ENCODE data around the gene CELF4. TPM values are rescaled to one million over a fixed set of nuclear protein-coding genes. Genes with fewer than 3 reads are reported as not detected.
"Not testable (repeated sequence)": the region's sequence is repeated elsewhere in the genome, so short reads cannot be mapped to it uniquely, and the experiment has no call there.

CELF4 gene
- total and polyA plus RNA-seq, 2 experiments from 2014 or later = 0.24 TPM; not detected in 1

DNA sequence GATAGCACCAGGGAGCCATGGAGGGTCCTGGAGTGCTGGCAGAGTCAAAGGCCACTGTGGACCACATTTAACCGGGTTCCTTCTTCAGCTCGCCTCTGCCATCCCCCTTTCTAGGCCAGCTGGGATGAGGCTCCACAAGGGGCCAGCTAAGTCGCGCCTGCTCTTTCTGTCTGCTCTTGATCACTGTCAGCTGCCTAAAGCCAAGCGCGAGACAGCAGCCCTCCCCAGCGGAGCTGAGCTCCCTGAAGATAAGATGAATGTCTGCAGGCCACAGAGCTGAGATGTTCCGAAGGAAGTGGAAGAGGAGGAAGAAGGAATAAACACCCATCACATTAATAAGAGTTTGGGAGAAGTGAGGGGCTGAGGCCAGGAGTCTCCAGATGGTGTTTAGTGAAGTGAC is 99.6 kb downstream of the CELF4 start:
- no peak for DNase-seq
- Histone ChIP-seq H3K4me1 (ENCODE audit: insufficient read depth) (no peaks in the 10 kb centered on the region), H3K9me3 (ENCODE audit: low read depth) (no peaks in the 10 kb centered on the region), H3K27ac (no peak overlapping the region), H3K4me3 (no peak overlapping the region), H3K36me3 (ENCODE audit: low read depth) (no peaks in the 10 kb centered on the region), H3K9me2 (ENCODE audit: insufficient read depth) (no peaks in the 10 kb centered on the region), H4K20me1 (ENCODE audit: insufficient read depth) (no peaks in the 10 kb centered on the region), H3K27me3 (replicated peaks; ENCODE audit: insufficient read depth) (peaks cover 33% of the 10 kb centered on the region), H3K9ac (no peak overlapping the region), H3K4me2 (ENCODE audit: unreplicated experiment) (no peak overlapping the region), H2AFZ (no peak overlapping the region), H3F3A (ENCODE audit: insufficient read depth) (no peaks in the 10 kb centered on the region), H3K79me2 (ENCODE audit: insufficient read depth) (no peaks in the 10 kb centered on the region)
- in situ Hi-C loops (cut with MboI) = no loop called here
- TF ChIP-seq EZH2 (IDR thresholded peaks at IDR 0.05; ENCODE audit: insufficient read depth, poor library complexity, severe bottlenecking) (no peak), EZH2phosphoT487 (IDR thresholded peaks at IDR 0.05; ENCODE audit: insufficient read depth, low read depth) (no peak)
- 9 to 13% methylated on average over 8 of the region's 8 CpGs for WGBS, 2 experiments (ENCODE audit: low coverage in 1 of 2, low lambda C conversion rate in 2 of 2, missing lambda C conversion rate in 2 of 2)

DNA sequence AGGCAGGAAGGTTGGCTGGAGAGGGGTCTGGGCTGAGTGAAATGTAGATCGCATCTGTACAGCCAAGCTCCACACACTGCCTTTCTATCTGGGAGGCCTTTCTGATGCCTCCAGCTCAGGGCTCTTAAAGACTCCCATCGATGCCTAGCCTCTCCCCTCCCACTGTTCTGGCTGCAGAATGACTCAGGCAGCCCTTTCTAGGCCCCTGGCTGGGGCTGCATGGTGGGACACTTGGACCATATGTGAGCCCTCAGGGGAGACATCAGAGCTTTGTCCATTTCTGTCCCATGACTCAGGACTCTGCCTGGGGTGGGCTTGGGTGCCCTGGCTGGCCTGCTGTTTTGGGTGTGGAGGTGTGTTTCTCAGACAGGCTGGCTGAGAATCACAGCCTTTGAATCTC is 101.3 kb downstream of the CELF4 start:
- H3K79me2 ChIP-seq (ENCODE audit: insufficient read depth) = no peaks in the 10 kb centered on the region
- no peaks in the 10 kb centered on the region for H3K36me3 ChIP-seq (ENCODE audit: low read depth)
- no peak overlapping the region for H2AFZ ChIP-seq
- H3F3A ChIP-seq (ENCODE audit: insufficient read depth) = no peaks in the 10 kb centered on the region
- H3K4me3 ChIP-seq = no peak overlapping the region
- H3K27me3 ChIP-seq (replicated peaks; ENCODE audit: insufficient read depth) = peaks cover 25% of the 10 kb centered on the region
- no peak overlapping the region for H3K27ac ChIP-seq
- H3K9me3 ChIP-seq (ENCODE audit: low read depth) = no peaks in the 10 kb centered on the region
- no peak overlapping the region for H3K9ac ChIP-seq
- H4K20me1 ChIP-seq (ENCODE audit: insufficient read depth) = no peaks in the 10 kb centered on the region
- no peaks in the 10 kb centered on the region for H3K9me2 ChIP-seq (ENCODE audit: insufficient read depth)
- H3K4me1 ChIP-seq (ENCODE audit: insufficient read depth) = no peaks in the 10 kb centered on the region
- H3K4me2 ChIP-seq (ENCODE audit: unreplicated experiment) = no peak overlapping the region
- DNase-seq = no peak
- 54 to 67% methylated on average over 2 of the region's 2 CpGs for WGBS, 2 experiments (ENCODE audit: low coverage in 1 of 2, low lambda C conversion rate in 2 of 2, missing lambda C conversion rate in 2 of 2)
- in situ Hi-C loops (cut with MboI) = no loop called here
- TF ChIP-seq EZH2 (IDR thresholded peaks at IDR 0.05; ENCODE audit: insufficient read depth, poor library complexity, severe bottlenecking) (no peak), EZH2phosphoT487 (IDR thresholded peaks at IDR 0.05; ENCODE audit: insufficient read depth, low read depth) (no peak)

DNA sequence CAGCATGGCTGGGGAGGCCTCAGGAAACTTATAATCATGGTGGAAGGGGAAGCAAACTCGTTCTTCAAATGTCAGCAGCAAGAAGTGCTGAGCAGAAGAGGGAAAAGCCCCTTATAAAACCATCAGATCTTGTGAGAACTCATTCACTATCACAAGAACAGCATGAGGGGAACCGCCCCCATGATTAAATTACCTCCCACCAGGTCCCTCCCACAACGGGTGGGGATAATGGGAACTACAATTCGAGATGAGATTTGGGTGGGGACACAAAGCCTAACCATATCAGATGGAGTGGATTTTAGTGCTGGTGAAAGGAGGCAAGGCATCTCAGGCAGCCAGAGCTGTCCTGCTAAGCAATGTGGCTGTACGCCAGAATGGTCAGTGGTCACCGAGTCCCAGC is 104.3 kb downstream of the CELF4 start:
- H2AFZ ChIP-seq; H3K4me2 ChIP-seq (ENCODE audit: unreplicated experiment); H3K4me1 ChIP-seq (ENCODE audit: insufficient read depth); H3K79me2 ChIP-seq (ENCODE audit: insufficient read depth); H3K4me3 ChIP-seq; DNase-seq; H3F3A ChIP-seq (ENCODE audit: insufficient read depth); H3K9ac ChIP-seq; H4K20me1 ChIP-seq (ENCODE audit: insufficient read depth); H3K36me3 ChIP-seq (ENCODE audit: low read depth); H3K9me2 ChIP-seq (ENCODE audit: insufficient read depth); H3K27ac ChIP-seq; in situ Hi-C loops (cut with MboI); H3K9me3 ChIP-seq (ENCODE audit: low read depth): not testable (repeated sequence)
- peaks cover 23% of the 10 kb centered on the region for H3K27me3 ChIP-seq (replicated peaks; ENCODE audit: insufficient read depth)
- WGBS, 2 experiments (ENCODE audit: low coverage in 1 of 2, low lambda C conversion rate in 2 of 2, missing lambda C conversion rate in 2 of 2) = 43 to 49% methylated on average over 6 of the region's 6 CpGs

DNA sequence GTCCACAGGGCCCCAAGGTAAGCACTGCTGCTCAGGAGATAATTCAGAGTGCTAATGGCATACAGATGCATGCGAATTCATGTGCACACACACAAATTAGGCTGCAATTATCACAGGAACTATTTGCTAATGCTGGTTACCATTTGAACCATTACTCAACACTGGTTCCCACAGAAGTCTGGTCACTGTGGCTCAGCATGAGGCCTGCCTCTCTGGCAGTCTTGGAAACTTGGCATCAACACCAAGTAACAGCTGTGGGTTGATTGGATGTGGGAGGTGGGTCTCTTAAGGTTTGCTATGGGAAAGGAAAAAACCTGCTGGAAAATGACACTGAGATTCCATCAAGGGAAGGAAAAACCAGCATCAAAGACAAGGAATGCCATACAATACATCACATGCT is 105.0 kb downstream of the CELF4 start:
- in situ Hi-C loops (cut with MboI) = no loop called here
- TF ChIP-seq EZH2 (IDR thresholded peaks at IDR 0.05; ENCODE audit: insufficient read depth, poor library complexity, severe bottlenecking) (no peak), EZH2phosphoT487 (IDR thresholded peaks at IDR 0.05; ENCODE audit: insufficient read depth, low read depth) (no peak)
- Histone ChIP-seq H3K4me2 (ENCODE audit: unreplicated experiment) (no peak overlapping the region), H3K4me1 (ENCODE audit: insufficient read depth) (no peaks in the 10 kb centered on the region), H3K9ac (no peak overlapping the region), H3K27ac (no peak overlapping the region), H3K27me3 (replicated peaks; ENCODE audit: insufficient read depth) (peaks cover 18% of the 10 kb centered on the region), H3K9me3 (ENCODE audit: low read depth) (no peaks in the 10 kb centered on the region), H4K20me1 (ENCODE audit: insufficient read depth) (no peaks in the 10 kb centered on the region), H3K79me2 (ENCODE audit: insufficient read depth) (no peaks in the 10 kb centered on the region), H3K4me3 (no peak overlapping the region), H2AFZ (no peak overlapping the region), H3K9me2 (ENCODE audit: insufficient read depth) (no peaks in the 10 kb centered on the region), H3F3A (ENCODE audit: insufficient read depth) (no peaks in the 10 kb centered on the region), H3K36me3 (ENCODE audit: low read depth) (no peaks in the 10 kb centered on the region)
- peak; percentile 10 for DNase-seq
- 78 to 81% methylated on average over 1 of the region's 1 CpG for WGBS, 2 experiments (ENCODE audit: low coverage in 1 of 2, low lambda C conversion rate in 2 of 2, missing lambda C conversion rate in 2 of 2)

DNA sequence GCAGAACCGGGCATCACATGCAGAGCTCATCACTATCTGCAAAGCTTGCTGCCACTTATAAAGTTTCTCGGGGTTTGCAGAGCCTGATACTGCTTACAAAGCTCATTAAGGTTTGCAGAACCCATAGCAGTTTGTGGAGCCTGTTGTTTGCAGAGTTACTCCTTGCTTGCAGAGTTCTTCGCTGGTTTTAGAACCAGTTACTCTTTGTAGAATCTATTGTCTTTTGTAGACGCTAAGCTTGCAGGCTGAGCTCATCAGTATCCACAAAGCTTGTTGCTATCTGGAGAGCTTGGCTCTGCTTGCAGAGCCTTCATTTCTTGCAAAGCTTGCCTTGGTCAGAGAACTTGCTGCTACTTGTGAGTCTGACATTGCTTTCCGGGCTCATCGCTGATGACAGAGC is 106.9 kb downstream of the CELF4 start:
- no peak overlapping the region for H3K4me3 ChIP-seq
- no peaks in the 10 kb centered on the region for H3K4me1 ChIP-seq (ENCODE audit: insufficient read depth)
- H3K9me3 ChIP-seq (ENCODE audit: low read depth) = no peaks in the 10 kb centered on the region
- H3F3A ChIP-seq (ENCODE audit: insufficient read depth) = no peaks in the 10 kb centered on the region
- no peak overlapping the region for H3K27ac ChIP-seq
- H3K9ac ChIP-seq = no peak overlapping the region
- peaks cover 11% of the 10 kb centered on the region; the same call in 1 of the 2 replicates for H3K27me3 ChIP-seq (replicated peaks; ENCODE audit: insufficient read depth)
- no peak overlapping the region for H2AFZ ChIP-seq
- H3K36me3 ChIP-seq (ENCODE audit: low read depth) = no peaks in the 10 kb centered on the region
- WGBS, 2 experiments (ENCODE audit: low coverage in 1 of 2, low lambda C conversion rate in 2 of 2, missing lambda C conversion rate in 2 of 2) = 39 to 44% methylated on average over 6 of the region's 6 CpGs
- in situ Hi-C loops (cut with MboI) = no loop called here
- H4K20me1 ChIP-seq (ENCODE audit: insufficient read depth) = no peaks in the 10 kb centered on the region
- DNase-seq = no peak
- no peak overlapping the region for H3K4me2 ChIP-seq (ENCODE audit: unreplicated experiment)
- no peaks in the 10 kb centered on the region for H3K79me2 ChIP-seq (ENCODE audit: insufficient read depth)
- no peaks in the 10 kb centered on the region for H3K9me2 ChIP-seq (ENCODE audit: insufficient read depth)
- TF ChIP-seq EZH2 (IDR thresholded peaks at IDR 0.05; ENCODE audit: insufficient read depth, poor library complexity, severe bottlenecking) (no peak), EZH2phosphoT487 (IDR thresholded peaks at IDR 0.05; ENCODE audit: insufficient read depth, low read depth) (no peak)

Data from GM23248 (cell line).